Activated gamma-delta T cell treated with anti-CD3 and anti-CD28 coated beads, Interleukin-2, amount 50 U/mL, for 16 hours (primary cell): ENCODE data around the gene GRK2.
"Not testable (repeated sequence)": the region's sequence is repeated elsewhere in the genome, so short reads cannot be mapped to it uniquely, and the experiment has no call there.

Experiments
- DNase-seq: peaks from one replicate; pipeline ENCODE4 v3.0.0-alpha.2; 2020; ENCODE audit warnings: low read depth

GRK2 gene

DNA sequence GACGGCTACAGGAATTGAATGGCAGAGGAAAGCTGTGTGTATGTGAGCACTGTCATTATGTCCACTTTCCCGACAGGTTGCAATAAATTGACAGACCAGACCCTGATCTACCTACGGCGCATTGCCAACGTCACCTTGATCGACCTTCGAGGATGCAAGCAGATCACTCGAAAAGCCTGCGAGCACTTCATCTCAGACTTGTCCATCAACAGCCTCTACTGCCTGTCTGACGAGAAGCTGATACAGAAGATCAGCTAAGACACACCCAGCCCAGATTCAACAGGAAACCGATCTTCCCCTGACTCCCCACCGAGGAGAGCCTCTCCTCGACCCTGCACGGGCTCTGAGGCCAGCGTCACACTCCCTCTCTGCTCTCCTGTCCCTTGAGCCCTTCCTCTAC lies 11.5 kb upstream of the GRK2 start:
- no peak for DNase-seq

DNA sequence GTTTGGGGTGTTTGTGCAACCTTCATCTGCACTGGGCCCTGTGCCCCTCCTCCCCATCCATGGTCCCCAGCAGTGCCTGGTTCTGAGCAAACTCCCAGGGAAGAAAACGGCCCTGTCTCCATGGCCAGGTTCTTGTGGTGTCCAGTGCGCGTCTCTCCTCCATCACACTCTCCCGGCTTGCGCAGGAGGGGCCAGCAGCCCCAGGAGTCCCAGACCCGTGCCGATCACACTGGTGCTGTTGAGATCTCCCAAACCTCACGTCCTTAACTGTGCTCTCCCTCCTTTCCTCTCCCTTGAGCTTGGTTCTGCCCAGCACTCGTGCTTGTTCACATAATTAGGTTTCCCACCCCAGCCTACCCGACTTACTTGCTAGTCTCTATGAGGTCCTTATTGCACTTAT lies 10.9 kb upstream of the GRK2 start:
- no peak for DNase-seq

DNA sequence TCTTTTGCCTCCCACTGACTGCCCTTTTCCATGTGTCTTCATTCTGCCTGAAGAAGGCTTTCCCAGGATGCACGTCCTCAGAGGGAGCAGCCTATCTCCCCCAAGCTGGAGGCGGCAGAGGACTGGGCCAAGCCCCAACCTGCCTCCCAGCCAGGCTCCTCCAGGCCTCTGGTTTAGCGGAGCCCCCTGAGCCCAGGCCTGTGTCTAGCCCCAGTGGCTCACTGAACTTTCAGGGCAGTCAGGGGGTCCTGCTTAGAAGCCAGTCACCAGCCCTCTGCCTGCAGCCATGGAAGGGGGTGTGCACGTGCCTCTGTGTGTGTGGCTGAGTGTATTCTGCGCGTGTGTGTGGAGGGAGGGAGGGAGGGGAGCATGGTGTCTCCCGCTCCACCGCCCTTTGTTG lies 10.4 kb upstream of the GRK2 start:
- no peak for DNase-seq

DNA sequence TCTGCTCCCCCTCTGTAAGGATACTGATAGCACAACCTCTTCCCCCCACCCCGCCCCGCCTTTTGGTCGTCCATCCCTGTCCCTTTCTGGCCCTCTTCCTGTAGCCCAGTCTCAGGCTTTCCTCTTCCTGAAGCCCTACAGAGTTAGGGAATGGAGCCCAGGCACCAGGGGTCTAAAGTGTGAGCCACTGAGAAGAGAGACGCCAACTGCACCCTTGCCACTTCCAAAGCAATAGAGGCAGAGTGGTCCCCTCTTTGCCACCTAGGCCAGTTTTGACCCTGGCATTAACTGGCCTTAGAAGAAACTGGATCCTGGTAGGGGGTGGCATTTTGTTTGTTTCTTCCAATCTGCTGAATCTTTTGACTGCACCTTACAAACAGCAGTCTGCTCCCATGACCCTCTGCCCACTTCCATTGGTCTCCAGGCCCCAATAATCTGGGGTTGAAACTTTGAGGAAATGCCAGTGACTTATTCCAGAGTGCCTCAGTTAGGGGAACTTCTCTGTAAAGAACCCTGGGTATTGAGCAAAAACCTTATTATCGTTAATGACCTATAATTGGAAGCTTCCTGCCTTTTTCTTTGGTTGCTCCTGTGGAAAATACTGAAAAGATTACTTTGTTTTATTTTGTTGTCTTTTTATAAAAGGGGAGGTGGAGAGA lies 9.7 kb upstream of the GRK2 start:
- no peak for DNase-seq

DNA sequence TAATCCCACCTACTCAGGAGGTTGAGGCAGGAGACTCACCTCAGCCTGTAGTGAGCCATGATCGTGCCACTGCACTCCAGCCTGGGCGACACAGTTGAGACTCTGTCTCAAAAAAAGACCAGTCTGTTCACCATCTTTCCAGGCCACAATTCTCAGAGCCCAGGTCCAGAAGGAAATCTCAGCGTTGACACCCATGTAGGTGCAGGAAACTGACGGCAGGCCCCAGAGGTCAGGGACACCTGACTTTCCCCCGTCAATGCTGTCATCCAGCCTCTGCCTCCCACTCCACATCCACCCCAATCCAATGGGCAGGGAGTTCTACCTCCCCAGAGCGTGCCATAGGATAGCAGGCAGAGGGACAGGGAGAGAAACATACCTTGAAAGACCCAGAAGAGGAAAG lies 5.9 kb upstream of the GRK2 start:
- no peak for DNase-seq

DNA sequence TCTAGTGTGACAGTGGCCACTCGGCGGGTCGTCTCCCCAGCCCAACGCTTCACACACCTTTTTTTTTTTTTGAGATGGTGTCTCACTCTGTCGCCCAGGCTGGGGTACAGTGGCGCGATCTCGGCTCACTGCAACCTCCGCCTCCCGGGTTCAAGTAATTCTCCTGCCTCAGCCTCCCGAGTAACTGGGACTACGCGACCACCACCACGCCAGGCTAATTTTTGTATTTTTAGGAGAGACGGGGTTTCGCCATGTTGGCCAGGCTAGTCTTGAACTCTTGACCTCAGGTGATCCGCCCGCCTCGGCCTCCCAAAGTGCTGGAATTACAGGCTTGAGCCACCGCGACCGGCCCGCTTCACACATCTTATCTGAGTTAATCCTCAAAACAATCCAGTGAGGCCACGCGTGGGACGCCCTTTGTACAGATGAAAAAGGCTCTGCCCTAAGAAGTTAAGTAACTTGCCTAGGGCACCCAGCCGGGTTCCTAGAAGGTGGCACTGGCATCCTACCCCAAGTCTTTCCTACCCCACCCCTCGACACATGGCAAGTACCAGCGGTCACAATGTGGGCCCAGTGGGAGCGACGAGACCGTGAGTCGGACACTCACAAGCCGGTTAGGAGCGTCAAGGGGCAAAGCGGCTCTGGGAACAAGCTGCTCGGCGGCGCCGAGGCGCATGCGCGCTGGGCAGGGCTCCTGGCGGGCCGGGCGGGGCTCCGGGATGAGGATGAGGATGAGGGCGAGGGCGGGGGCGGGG lies 5.2 kb upstream of the GRK2 start:
- DNase-seq: not testable (repeated sequence)

DNA sequence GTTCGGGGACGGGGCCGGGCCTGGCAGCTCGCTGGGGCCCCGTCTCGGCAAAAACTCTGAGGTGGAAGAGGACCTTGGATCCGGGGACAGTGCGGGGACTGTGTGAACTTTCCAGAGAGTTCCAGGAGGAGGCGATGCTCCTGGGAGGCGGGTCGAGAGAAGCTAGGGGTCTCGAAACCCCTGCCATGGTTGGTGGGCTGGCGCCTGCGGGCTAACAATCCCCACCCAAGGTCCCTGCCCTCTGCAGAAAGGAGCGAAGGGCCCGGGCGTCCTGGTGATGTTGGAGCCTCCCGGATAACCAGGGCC lies 4.7 kb upstream of the GRK2 start:
- DNase-seq: no peak

DNA sequence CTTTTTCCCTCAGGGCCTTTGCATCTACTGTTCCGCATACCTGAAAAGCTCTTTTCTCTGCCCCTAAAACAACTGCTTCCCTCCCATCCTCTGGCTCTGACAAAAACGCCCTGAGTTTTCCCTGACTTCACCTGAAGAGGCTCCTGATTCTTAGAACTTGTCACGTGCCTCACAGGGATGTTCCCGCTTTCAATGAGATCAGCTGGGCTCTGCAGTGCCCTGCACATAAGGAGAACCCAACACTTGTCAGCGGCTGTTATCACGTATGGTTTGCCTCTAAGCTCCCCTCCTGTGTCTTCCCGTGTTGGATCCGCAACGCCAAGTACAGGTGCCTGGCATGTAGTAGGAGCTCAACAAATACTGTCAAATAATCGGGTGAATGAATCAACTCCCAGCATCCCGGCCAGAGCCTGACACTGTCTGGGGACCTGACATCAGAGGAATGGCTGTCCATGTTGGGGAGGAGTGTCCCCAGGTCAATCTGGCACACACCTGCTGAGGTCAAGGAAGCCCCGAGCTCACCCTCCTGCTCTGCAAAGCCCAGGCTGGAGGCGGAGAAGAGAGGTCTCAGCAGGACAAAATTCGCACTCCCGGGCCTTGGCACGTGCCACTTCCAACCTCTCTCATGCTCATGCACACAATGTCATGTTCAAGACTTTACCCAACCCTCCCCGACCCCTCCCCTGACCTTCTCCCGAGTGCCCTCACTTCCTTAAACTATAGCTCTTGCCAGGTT lies 4.2 kb upstream of the GRK2 start:
- no peak for DNase-seq

DNA sequence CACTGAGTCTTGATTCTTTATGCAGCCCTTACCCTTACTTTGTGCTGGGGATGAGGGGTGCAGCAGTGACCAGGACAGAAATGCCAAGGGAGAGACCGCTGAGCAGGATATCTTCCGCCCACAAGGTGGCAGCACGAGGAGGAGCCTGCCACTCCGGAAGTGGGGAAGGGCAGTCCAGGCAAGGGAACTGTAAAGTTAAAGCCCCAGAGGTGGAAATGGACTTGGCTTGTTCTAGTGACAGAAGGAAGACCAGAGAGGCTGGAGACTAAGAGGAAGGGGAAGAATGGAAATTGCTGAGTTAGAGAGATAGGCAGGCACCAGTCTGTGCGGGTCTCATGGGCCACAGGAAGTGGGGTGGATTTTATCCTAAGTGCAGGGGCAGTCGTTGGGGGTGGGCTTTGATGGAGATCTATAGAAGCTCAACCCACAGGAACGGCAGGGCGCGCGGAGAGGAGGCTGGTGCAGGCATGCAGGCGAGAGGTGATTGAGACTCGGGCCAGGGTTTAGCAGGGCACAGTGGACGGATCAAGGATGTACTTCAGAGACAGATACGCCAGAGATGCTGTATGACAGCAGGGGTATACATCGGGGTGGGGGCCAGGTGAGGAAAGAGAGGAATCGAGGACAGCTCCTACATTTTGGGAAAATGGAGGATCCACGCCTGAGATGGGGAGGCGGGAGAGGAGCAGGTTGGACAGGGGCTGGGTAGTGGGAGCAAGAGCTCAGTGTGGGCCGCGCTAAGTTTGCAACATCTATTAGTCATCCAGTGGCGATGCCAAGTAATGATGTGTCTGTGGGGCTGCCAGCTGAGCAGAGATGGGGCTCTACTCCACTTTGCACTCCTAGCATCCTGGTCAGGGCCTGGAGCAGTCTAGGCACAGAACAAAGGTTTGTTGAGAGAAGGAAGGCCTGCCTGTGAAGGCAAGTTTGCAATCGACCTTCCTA lies 3.3 kb upstream of the GRK2 start:
- no peak for DNase-seq

DNA sequence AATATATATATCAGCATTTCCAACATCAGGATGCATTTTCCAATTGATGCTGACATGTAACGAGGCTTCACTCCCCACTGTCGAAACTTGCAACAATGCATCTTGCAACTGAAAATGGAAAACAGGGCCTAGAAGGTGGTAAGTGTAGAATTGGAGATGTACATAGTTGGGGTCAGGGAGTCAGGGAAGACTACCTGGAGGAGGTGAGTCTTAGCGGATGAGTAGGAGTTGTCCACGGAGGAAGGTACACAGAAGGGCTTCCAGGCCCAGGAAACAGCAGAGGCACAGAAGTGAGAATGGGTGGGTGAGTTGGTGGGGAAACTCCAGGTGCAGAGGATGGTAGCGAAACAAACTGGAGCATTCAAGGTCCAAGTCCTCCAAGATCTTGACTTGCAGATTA lies 2.0 kb upstream of the GRK2 start:
- DNase-seq: no peak

DNA sequence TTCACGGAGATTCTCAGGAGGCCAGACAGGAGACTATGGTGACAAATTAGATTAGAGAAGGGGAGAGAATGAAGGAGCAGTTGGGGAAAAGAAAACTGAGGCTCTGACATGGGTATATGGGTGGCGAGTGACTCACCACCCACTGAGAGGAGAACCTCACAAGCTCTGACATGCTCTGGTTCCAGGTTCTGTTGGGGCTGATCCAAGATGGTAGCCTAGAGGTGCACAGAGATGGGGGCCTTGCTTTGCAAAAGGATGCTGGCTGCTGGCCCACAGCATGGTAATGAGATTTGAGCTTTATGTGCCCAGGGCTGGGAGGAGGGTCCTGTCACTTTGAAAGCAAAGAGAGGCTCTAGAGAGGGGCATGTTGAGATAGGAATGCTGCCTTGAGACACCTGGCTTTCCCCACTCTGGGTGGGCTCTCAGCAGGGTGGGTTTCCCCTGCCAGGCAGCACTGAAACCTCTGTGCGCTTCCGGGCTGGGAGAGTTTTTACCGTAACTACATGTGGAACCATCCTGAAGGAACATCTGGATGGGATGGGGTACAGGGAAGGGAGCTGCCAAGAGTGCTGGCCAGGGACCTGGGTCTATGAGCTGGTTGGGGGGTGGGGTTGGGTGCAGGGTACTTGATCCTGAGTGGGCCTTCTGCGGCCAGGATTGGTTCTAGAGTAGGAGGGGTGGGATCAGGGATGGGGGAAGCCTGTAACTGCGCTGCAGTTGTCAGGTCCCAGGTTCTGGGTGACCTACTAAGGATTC lies 1.2 kb upstream of the GRK2 start:
- no peak for DNase-seq

DNA sequence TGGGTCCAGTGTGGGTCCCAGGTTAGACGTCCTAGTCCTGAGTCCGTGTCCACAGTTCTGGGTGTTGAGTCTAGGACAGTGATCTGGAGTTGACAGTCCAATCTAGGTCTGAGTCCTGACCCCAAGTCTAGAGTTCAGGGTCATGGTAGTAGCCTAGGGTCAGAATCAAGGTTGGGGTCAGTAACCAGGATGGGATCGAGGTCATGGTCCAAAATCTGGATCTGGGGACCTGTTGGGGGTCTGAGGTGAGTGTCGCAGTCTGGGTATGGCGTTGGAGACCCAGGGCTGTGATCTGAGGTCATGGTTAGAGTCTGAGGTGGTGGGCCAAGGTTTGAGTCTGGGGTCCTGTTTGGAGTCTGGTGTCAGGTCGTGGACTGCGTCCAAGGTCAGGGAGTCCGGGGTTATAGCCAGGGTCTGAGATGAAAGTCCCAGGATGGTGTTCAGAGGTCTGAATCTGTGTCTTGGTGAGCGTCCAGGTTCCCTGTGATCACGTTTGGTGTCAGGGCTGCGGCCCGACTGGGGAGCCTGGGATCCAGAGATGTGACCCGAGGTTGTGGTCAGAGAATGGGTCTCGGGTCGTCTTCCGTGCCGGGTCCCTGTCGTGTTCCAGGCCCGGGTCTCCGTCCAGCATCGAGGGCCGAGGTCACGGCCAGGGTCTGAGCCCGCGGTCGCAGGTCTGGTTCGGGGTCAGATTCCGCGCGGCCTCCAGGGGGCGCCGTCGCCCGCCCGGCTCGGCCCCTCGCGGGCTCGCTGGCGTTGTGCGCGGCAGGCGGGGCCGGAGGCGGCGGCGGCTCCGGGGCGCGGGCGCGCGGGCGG lies 432 bp upstream of the GRK2 start:
- peak; percentile 68 for DNase-seq

DNA sequence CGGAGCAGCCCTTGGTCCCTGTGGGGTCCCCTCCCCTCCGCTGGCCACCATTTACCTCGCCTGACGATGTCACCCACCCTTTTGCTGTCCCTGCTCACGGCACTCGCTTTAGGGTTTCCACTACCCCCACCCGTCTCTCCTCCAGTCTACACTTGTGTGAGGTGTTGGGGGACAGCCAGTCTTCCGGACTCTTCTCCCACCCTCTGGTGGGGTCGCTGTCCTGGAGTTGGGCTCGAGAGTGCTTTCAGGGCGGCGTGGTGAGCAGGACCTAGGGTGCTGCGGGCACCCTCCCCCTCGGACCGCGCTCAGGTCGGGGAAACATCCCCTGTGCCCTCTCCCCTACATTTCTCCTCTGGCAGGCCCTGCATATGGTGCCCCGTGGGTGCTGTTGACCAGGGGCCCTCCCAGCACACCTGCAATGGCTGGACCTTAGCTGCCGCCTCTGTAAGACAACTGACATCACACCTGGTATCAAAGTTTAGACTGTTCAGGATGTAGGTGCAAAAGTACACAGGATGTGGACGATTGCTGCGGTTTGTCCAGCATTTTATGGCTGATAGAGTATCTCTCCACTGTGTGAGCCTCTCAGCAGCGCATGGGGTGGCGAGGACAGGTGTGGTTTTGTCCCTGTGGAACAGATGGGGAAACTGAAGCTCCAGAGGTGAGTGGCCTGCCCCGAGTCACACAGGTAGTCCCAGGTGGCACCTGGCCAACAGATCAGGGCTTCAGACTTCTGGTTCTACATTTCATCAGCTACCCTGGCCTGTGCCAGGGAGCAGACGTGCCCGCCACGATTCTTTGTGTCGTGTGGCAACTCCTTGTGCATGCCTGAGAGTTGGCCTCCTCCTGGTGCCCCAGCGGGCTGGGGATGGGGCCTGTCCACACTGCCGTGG lies 1.2 kb downstream of the GRK2 start:
- DNase-seq: no peak

DNA sequence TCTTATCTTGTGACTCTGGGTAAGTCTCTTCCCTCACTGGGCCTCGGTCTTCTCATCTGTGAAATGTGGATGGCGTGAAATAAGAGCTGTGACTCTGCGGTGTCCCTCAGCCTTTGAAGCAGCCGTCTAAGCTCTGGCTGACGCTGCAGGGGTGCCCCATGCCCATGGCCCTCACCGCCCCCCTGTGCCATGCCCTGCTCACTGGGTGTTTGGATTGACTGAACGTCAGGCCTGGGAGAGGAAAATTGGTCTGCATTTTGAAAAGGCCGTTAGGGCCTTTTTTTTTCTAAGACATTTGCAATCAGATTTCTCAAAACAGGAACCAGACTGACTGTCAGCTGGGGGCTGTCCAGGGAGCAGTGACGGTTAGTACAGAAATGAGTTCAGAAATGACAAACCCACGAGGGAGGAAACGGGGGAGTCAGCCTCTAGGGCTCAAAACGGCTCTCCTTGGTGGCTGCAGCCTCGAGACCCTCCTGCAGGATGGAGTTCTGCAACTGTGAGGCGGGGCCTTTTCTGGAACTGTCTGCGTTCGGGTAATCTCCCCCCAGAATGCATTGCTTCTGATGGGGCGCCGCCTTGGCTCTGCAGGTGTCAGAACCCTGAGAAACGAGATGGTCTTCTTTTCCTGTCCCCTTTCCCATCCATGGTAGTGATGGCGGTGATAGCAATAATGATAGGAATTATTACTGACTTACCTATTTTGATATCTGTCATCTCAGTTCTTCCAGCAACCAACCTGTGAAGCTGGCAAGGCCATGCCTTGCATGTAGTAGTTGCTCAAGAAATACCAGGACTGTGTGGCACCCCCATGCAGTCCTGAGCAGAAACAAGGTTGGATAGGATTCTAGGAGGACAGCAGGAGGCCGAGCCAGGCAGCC lies 2.0 kb downstream of the GRK2 start:
- no peak for DNase-seq

DNA sequence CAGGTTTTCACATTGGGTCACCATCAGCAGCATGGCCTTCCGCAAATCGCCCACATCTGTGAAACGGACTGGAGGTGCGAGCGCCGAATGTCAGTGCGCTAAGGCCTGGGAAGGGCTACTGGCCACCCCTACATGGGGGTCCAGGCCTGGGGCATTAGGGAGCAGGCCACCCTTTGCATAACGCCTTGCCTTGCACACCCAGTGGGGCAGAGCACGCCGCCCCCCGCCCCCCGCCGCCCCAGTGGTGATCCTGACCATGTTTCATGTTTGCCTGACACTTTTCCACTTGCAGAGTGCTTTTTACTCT lies 2.6 kb downstream of the GRK2 start:
- no peak for DNase-seq

DNA sequence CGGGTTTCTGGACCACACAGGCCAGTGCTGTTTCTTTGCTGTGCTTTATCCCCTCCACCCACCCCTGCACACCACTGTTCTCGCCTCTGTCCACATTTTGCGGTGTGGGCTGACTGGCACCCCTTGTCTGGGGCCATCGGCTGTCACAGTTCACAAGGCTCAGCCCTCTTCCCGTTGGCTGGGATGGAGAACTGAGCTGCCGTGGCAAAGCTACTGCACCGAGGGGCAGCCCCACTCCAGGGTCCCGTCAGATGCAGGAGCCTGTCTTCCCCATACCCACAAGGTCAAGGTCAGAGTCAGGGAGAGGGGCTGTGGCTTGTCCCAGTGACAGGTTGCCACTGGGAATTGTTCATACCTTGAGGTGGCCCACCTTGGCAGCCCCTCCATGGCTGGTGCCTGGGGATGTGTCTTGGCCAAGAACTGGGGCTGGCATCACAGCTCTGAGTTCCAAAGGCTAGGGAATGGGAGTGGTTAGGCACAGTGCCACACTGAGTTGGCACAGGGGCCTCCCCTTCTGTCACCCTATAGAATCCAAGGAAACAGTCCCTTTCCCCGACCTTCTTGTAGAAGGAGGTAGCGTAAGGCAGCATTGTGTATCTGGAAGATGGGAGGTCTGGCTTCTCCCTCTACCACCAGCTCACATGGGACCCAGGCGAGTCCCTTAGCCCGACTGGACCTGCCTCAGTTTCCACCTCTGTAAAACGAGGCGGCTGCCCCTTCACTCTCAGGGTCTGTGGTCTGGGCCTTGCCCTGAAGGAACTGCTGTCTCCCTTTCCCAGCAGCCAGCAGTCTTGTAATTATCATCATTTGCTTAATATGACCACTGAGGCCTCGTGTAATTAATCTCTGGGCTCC lies 3.4 kb downstream of the GRK2 start:
- no peak for DNase-seq

DNA sequence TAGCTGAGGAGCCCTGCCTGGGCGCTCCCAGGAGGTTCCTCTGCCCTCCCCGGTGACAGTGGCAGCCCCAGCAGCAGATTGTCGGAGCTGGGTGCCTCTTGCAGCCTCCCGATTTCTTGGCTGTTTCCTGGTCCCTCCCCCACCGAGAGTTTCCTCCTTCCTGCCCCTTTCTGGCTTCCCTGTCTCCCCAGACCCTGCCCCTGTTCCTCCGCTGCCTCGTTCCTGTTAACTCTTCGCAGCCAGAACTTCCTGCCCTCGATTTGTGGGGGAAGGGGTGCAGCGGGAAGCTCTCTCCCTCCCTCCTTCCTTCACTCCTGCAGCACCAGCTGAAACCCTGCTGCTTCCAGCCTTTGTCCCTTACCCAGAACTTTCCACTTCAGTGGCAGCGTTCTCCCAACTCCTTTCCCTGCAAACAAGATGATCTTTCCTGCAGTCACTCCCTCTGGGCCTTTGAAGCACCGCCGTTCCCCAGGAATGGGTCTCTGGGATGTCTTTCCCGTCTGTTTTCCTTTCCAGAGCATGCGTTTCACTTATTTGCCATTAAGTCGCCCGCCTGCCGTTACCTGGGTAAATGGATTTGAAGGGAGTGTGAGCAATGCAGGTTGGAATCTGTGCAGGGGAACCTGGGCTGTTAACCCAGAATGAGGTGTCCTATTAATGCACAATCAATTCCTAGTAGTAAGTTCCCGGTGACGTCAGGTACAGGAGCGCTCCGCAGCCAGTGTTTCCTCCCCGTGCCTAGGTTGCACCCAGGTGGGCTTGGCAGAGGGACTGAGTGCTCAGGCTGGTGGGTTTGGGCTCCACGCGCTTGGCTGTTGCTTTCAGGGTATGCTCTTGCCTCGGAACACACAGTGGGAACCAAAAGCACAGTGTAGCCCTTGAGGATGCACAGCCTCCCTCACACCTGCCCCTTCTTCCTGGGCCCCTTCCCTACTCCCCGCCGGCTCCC lies 4.3 kb downstream of the GRK2 start:
- no peak for DNase-seq
